OCI-LY7 (cell line): ENCODE measurements around the gene PGBD2. TPM values are rescaled to one million over a fixed set of nuclear protein-coding genes. Genes with fewer than 3 reads are reported as not detected.
"Not testable (repeated sequence)": the region's sequence is repeated elsewhere in the genome, so short reads cannot be mapped to it uniquely, and the experiment has no call there.

Source experiments
- BruUV-seq: library from RNA; stranded (reverse); fragments of 400-500 nt; replicated peaks from 2 replicates; lab custom pipeline; 2021; lab: Mats Ljungman, UMichigan
- CTCF ChIA-PET: fragments of 300-600 bp; sonication (Branson Sonifier 250); formaldehyde crosslinking; loops from one replicate; lab custom pipeline; 2022; ENCODE audit warnings: antibody characterized with exemption; ENCODE audit not compliant: unreplicated experiment; lab: Charles Lee
- POLR2A ChIA-PET: fragments of 300-600 bp; sonication (Branson Sonifier 250); formaldehyde crosslinking; loops from one replicate; lab custom pipeline; 2022; ENCODE audit warnings: antibody characterized with exemption; lab: Charles Lee
- DNase-seq: peaks from one replicate; pipeline ENCODE4 v3.0.0-alpha.2; 2015; ENCODE audit warnings: low spot score
- H2AFZ ChIP-seq: fragments of 200-600 bp; sonication (generic), shearing (Covaris generic); 2 replicates; pipeline ENCODE4 v1.6.1; 2014; ENCODE audit warnings: mild to moderate bottlenecking, antibody characterized with exemption, low read length, moderate library complexity
- H3K27ac ChIP-seq: fragments of 200-600 bp; sonication (generic); 2 replicates; pipeline ENCODE4 v1.5.1; 2014; ENCODE audit warnings: mixed run types, low read depth, mild to moderate bottlenecking, moderate library complexity, low read length, inconsistent platforms; ENCODE audit not compliant: poor library complexity, severe bottlenecking
- H3K36me3 ChIP-seq: fragments of 200-600 bp; sonication (generic); 2 replicates; pipeline ENCODE4 v1.6.1; 2014; ENCODE audit warnings: mild to moderate bottlenecking, antibody characterized with exemption, low read length, moderate library complexity, mixed read lengths; ENCODE audit not compliant: insufficient read depth
- H3K4me1 ChIP-seq: fragments of 200-600 bp; sonication (generic); 2 replicates; pipeline ENCODE4 v1.5.1; 2014; ENCODE audit warnings: mild to moderate bottlenecking, low read length; ENCODE audit not compliant: insufficient read depth, poor library complexity, severe bottlenecking
- H3K4me2 ChIP-seq: fragments of 200-600 bp; sonication (generic); 2 replicates; pipeline ENCODE4 v1.6.1; 2014; ENCODE audit warnings: mild to moderate bottlenecking, low read length
- H3K4me3 ChIP-seq: fragments of 200-600 bp; sonication (generic); 2 replicates; pipeline ENCODE4 v1.5.1; 2014; ENCODE audit warnings: mild to moderate bottlenecking, low read depth, low read length; ENCODE audit not compliant: poor library complexity, severe bottlenecking
- H3K79me2 ChIP-seq: fragments of 200-600 bp; sonication (generic); 2 replicates; pipeline ENCODE4 v1.6.1; 2016; ENCODE audit warnings: low read depth, mild to moderate bottlenecking, low read length, moderate library complexity, mixed read lengths; ENCODE audit not compliant: insufficient read depth
- H3K9me2 ChIP-seq: fragments of 200-600 bp; sonication (generic); 2 replicates; pipeline ENCODE4 v1.6.1; 2016; ENCODE audit warnings: mild to moderate bottlenecking, low read length, mixed read lengths; ENCODE audit not compliant: insufficient read depth
- H3K9me3 ChIP-seq: fragments of 200-600 bp; sonication (generic); 2 replicates; pipeline ENCODE4 v1.6.1; 2014; ENCODE audit warnings: mild to moderate bottlenecking, mixed run types, low read length, mixed read lengths
- H4K20me1 ChIP-seq: fragments of 200-600 bp; sonication (generic); 2 replicates; pipeline ENCODE4 v1.6.1; 2014; ENCODE audit warnings: mild to moderate bottlenecking, antibody characterized with exemption, low read length, moderate library complexity, mixed read lengths; ENCODE audit not compliant: insufficient read depth
- CTCF ChIP-seq: fragments of 200-600 bp; sonication (generic); conservative IDR thresholded peaks from 2 replicates; pipeline ENCODE4 v1.5.1; 2014; ENCODE audit warnings: mild to moderate bottlenecking, antibody characterized with exemption, low read length, moderate library complexity, mixed read lengths
- EZH2phosphoT487 ChIP-seq: fragments of 200-600 bp; sonication (generic); IDR thresholded peaks from 2 replicates; pipeline ENCODE4 v1.6.1; 2018; ENCODE audit warnings: low read depth, borderline replicate concordance, mild to moderate bottlenecking, mixed run types, antibody characterized with exemption, low read length, moderate library complexity, mixed read lengths
- intact Hi-C: fragments of 100-400 bp; cut with micrococcal nuclease; formaldehyde crosslinking; loops from one replicate; pipeline ENCODE4 v1.10.0; 2022; ENCODE audit not compliant: unreplicated experiment
- total RNA-seq, 2 experiments: library from RNA; depleted of rRNA in 1 of 2; stranded (reverse); fragments of >200 nt in 1 of 2; shearing (Covaris generic) in 1 of 2; gene quantifications; 2 replicates each; pipeline ENCODE4 v1.2.3, GENCODE V29; 2014 to 2022

PGBD2 gene
- total RNA-seq, 2 experiments from 2014 or later, result 7.5 to 9.2 TPM

DNA sequence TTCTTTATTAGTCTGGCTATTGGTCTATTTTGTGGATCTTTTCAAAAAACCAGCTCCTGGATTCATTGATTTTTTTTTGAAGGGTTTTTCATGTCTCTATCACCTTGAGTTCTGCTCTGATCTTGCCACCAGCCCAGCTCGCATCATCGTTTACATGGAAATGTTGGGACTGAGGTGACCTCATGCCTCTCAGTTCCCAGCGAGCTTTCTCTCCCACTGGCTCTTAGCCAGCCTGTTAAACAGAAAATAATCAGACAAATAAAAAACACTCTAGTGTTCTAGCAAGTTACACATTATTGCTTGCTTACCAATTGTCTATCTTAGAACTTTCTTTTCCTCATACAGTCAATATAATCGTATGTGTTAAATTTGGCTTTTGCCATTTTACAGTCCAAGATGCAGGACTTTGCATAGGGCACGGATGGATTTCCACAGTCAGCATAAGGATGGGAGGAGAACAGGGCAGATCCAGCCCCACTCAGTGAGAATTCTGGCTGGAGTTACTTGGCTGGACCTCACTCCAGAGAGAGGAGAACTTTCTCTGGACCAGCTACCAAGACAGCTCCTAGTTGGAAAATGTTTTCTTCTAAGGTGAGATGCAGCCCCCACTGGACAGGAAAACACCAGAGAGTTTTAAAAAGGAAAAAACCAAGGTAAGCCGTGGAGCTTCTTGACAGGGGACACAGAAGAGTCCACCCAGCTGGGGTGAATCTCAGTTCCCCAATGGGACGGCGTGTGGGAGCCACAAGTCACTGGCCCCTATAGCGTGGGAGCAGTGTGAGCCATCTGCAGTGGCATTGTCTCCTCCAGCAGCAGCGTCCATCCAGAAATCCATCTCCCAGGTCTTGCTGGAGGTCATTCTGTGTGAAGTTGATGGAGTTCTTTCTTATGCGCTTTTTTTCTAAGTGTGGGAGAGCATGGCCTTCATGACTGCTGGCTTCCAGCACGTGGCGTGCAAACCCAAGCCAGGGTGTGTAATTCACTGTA, 17.6 kb downstream of the PGBD2 start:
- Histone ChIP-seq H4K20me1 (no peaks in the 10 kb centered on the region), H2AFZ (no peak overlapping the region), H3K4me2 (no peak overlapping the region), H3K4me1 (peaks cover 6% of the 10 kb centered on the region), H3K36me3 (peaks cover 16% of the 10 kb centered on the region), H3K27ac (no peak overlapping the region), H3K9me3 (no peaks in the 10 kb centered on the region), H3K4me3 (no peak overlapping the region), H3K9me2 (no peaks in the 10 kb centered on the region), H3K79me2 (no peaks in the 10 kb centered on the region)
- no TSS peak for BruUV-seq
- CTCF ChIA-PET, result no interaction called here
- no peak for DNase-seq
- POLR2A ChIA-PET, result no interaction called here
- TF ChIP-seq CTCF, result no peak
- no peak for TF ChIP-seq EZH2phosphoT487
- intact Hi-C loops, result no loop called here

- no peaks in the 10 kb centered on the region for H3K9me3 ChIP-seq
- H4K20me1 ChIP-seq, result no peaks in the 10 kb centered on the region
- H3K36me3 ChIP-seq, result peaks cover 3% of the 10 kb centered on the region; the same call in 1 of the 2 replicates
- DNase-seq, result peak; percentile 79
- no peak overlapping the region for H2AFZ ChIP-seq
- no peaks in the 10 kb centered on the region for H3K79me2 ChIP-seq
- intact Hi-C loops, result no loop called here
- H3K4me2 ChIP-seq, result 0 out of 2 replicates have a peak overlapping the region, but pooled peaks have one; percentile 26
- CTCF ChIA-PET, result no interaction called here
- POLR2A ChIA-PET, result interaction anchor here (0.7 kb wide), 1 partner anchor 64 kb away, joined by 3 read pairs; no protein-coding TSS in a partner anchor
- no TSS peak for BruUV-seq
- peak; percentile 90 for TF ChIP-seq CTCF
- TF ChIP-seq EZH2phosphoT487, result no peak
- H3K4me3 ChIP-seq, result no peak overlapping the region
- H3K9me2 ChIP-seq, result no peaks in the 10 kb centered on the region
- no peak overlapping the region for H3K27ac ChIP-seq
- H3K4me1 ChIP-seq, result peaks cover 6% of the 10 kb centered on the region
Measured at GRCh38 chr1:248924696-248925532, 18.9 kb downstream of the PGBD2 start.

GRCh38 chr1:248925859-248926258, 19.8 kb downstream of the PGBD2 start:
- H3K9me3 ChIP-seq, H4K20me1 ChIP-seq, DNase-seq, BruUV-seq, intact Hi-C loops, H3K79me2 ChIP-seq, H3K4me2 ChIP-seq, H2AFZ ChIP-seq, H3K4me3 ChIP-seq, H3K9me2 ChIP-seq, H3K4me1 ChIP-seq, H3K36me3 ChIP-seq, CTCF ChIA-PET, H3K27ac ChIP-seq: not testable (repeated sequence)
- POLR2A ChIA-PET, result interaction anchor here (0.7 to 1.2 kb wide), 3 partner anchors 17 to 65 kb away, joined by 3 to 5 read pairs (median 3); partner anchors contain the start of gene PGBD2
